GM19351 (cell line): Measurements from ENCODE around the gene KCNIP4.

Experiments
- ATAC-seq: cut with Tn5 transposase; IDR thresholded peaks from one replicate; pipeline ENCODE4 v1.9.1; 2021; ENCODE audit warnings: mild to moderate bottlenecking, moderate library complexity; ENCODE audit not compliant: unreplicated experiment

KCNIP4 gene

GRCh38 chr4:21209860-21210259 lies 738.7 kb downstream of the KCNIP4 start:
- ATAC-seq, result no peak

- no peak for ATAC-seq
Observed at GRCh38 chr4:21205821-21206531, 742.6 kb downstream of the KCNIP4 start.

- ATAC-seq, result no peak
Observed at GRCh38 chr4:21203416-21203815, 745.2 kb downstream of the KCNIP4 start.

DNA sequence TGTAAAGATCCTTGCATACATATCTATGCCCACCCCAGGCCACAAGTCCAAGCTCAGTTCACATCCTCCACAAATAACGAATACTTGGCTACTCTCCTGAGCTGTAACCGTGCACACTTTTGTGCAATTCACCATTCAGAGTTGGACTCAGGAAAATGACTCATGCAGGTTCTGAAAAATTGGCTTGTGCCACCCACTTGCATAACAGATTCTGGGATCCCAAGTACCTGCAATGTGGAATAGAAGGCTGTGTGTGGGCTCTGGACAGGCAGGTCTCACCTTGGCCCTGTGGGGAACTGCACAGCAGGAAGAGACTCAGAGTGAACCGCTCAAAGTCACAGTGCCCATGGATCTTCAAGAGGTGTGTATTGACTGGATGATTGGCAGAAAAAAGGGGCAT lies 745.6 kb downstream of the KCNIP4 start:
- no peak for ATAC-seq

DNA sequence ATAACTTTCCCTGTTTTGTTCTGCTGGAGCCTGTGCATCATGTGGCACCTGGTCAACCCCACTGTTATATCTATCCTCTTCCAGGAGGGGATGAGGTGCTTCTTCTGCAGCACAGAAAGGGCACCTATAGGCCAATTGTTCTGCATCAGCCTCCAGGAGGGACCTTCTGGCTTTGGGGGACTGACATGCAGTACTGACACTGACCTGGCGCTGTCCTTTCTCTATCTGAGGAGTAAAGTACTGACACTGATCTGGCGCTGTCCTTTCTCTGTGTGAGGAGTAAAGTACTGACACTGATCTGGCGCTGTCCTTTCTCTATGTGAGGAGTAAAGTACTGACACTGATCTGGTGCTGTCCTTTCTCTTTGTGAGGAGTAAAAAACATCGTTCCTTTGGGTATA lies 749.9 kb downstream of the KCNIP4 start:
- no peak for ATAC-seq

DNA sequence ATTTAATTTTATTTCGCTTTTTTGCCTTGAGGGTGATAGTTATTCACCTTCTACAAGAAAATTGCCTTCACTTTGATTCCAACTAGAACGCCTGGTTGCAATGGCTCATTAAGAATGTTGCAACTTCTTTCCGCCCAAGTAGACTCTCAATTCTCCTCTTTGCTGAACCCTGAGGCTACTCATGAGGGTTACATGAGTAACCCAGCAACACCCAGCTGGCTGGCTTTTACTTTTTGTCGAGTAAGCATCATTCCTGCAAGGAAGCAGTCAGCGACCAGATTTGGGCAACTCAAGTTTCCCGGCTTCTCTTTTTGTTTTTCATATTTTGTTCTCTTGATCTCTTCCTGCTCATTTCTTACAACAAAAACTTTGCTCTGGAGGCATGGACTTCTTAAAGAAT lies 752.9 kb downstream of the KCNIP4 start:
- no peak for ATAC-seq

GRCh38 chr4:21192367-21192766 lies 756.2 kb downstream of the KCNIP4 start:
- no peak for ATAC-seq

DNA sequence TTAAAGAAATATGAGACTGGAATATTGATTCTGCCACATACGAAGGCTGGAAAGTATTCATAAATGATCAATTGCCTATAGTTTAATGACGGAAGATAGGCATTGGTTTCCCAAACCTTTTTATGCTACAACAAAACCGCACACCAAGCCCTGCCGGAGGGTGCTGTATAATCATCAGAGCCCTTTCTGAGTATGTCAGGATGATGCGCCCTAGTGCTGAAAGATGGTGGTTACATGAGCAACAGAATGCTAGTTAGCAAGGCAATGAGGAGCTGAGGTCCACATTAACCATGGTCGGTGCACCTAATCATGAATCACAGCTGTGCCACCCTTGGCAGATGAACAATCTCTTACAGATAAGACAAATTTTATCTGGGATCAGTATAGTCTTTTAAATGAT lies 757.3 kb downstream of the KCNIP4 start:
- no peak for ATAC-seq

- no peak for ATAC-seq
Observed at GRCh38 chr4:21184788-21185187, 763.8 kb downstream of the KCNIP4 start.

DNA sequence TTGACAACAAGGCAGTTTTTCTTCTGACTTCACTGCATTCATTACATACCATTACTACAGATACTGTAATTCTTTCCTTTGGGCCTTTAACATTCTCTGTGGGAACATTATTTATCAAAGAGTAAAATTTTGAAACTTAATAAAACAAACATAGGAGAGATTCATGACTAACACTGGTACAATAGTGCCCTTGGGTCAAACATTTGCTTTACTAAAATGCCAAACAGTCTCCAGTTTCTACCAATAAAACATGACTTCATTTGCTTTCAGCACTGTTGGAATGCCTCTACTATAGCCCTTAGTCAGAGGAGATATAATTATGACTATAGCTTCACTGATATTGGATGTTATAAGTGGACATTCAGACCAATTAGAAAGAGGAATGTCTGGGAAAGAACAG lies 766.9 kb downstream of the KCNIP4 start:
- ATAC-seq, result no peak

- no peak for ATAC-seq
Observed at GRCh38 chr4:21177871-21178270, 770.7 kb downstream of the KCNIP4 start.

DNA sequence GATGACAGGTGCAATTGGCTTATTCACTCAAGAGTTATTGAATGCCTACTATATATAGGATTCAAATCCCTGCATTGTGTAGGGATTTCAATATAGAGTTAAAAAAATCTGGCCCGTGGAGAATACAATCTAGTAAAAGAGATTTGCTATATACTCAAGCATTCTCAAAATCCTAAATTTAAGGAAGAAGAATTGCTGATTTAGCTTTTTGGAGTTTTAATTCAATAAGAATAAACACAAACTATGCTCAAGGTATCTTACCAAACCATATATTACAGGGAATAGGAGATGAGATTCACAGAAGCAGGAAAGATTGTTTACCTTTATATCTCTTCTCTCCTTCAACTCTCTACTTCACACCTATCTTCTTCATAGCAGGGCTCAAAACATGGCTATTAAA lies 771.5 kb downstream of the KCNIP4 start:
- ATAC-seq, result no peak

DNA sequence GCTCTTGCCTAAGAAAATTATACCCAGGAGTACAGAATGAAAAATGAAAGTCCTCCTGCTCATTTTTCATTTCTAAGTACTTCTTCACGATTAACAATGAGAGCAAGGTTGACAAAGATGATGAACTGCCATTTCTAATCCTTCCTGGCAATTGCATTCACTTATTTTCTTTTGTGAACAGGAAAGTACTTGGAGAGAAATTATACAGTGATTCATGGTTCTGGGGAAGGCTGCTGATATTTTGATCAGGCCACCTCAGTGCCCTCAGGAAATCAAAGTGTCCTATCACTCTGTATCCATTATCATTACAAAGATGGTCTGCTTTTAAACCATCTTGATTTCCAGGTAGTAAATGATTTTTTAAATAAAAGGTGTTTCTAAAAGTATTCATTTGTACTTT lies 780.9 kb downstream of the KCNIP4 start:
- no peak for ATAC-seq

GRCh38 chr4:21155367-21155766 lies 793.2 kb downstream of the KCNIP4 start:
- no peak for ATAC-seq

GRCh38 chr4:21139327-21139726 lies 809.2 kb downstream of the KCNIP4 start:
- no peak for ATAC-seq

- ATAC-seq, result no peak
Observed at GRCh38 chr4:21136051-21136630, 812.4 kb downstream of the KCNIP4 start.

GRCh38 chr4:21134994-21135393 lies 813.6 kb downstream of the KCNIP4 start:
- ATAC-seq, result no peak

GRCh38 chr4:21130606-21131005 lies 818.0 kb downstream of the KCNIP4 start:
- ATAC-seq, result no peak

GRCh38 chr4:21126014-21126512 lies 822.5 kb downstream of the KCNIP4 start:
- no peak for ATAC-seq

DNA sequence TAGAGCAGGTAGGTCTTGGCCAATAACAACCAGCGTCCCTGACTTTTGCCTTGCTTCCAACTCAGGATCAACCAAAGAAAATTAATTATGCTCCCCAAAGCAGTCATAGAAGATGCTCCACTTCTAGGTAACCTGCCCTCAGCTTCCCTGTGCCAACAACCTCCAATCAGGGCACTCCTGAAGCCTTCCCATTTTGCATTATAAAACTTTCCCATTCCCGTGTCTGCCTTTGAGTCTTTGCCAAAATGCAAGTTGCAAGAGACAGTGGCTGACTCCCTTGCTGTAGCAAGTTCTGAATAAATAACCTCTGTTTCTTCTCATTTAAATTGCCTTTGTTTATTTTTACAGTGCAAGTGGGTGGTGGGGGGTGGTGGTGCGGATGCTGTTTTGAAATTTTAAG lies 830.3 kb downstream of the KCNIP4 start:
- no peak for ATAC-seq

GRCh38 chr4:21117541-21118180 lies 830.9 kb downstream of the KCNIP4 start:
- ATAC-seq, result no peak
